Amygdala (tissue), 56 donors: ENCODE data around the gene ALAS1.

ENCODE experiments used
- DNase-seq, 56 donors: peaks; one replicate each; lab custom pipeline; 2025; lab: John Stamatoyannopoulos, UW

ALAS1 gene

DNA sequence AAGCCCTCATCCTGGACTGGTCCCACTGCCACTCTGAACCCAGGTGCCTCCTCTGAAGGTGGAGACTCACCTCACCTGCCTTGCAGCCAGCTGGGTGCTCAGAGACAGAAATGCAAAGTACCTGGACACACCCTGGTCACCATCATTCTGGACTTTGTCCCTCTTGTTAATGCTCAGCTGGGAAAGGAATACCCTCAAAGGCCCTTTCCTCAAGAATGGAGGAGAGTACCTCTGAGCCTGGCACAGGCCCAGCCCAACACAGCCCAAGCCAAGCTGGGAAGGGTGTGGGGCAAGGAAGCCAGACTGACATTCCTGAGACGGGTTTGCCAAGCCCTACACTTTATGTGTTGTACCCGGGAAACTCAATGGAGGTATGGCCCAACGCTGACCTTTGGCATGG lies 983 bp upstream of the ALAS1 start:
- no peak for DNase-seq

DNA sequence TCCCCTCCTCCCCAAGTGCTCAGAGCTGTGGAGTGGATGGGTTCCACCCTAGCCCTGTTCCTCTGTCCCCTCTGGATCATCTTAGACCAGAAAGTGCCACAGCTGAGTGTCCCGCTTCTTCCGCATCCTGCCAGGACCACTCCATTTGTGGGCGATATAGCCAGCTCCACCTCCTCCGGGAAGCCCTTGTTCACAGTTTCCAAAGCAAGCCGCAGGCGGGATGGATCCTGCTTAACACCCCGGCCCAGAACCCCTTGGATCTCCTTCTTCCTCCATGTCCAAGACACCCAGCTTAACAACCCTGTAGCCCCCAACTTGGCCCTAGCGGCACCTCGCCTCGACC lies 490 bp upstream of the ALAS1 start:
- DNase-seq = no peak

DNA sequence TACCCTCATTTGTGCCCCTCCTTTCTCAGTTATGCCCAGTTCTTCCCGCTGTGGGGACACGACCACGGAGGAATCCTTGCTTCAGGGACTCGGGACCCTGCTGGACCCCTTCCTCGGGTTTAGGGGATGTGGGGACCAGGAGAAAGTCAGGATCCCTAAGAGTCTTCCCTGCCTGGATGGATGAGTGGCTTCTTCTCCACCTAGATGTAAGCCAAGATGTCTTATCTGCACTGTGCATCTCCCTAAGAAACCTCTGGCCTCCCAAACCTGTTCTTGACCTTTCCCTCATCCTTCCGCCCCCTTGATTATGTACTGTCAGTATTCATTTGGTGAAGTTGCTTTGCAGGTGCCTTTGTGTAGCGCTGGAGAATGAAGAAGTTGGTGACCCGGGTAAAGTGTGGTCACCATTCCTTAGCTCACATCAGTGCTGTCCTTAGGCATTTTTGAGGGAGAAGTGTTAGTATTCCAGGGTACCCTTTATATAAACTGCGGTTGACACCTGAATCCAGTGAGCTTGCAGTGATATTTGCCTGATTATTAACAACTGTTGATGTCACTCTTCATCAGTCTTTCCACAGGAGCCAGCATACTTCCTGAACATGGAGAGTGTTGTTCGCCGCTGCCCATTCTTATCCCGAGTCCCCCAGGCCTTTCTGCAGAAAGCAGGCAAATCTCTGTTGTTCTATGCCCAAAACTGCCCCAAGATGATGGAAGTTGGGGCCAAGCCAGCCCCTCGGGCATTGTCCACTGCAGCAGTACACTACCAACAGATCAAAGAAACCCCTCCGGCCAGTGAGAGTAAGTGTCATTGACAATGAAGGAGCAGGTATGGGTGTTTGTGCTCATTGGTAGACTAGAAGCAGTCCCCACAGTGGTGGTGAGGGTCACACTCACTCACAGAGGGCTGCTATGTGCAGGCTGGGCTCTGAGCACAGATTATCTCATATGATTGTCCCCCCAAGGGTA lies 966 bp downstream of the ALAS1 start:
- DNase-seq = no peak

DNA sequence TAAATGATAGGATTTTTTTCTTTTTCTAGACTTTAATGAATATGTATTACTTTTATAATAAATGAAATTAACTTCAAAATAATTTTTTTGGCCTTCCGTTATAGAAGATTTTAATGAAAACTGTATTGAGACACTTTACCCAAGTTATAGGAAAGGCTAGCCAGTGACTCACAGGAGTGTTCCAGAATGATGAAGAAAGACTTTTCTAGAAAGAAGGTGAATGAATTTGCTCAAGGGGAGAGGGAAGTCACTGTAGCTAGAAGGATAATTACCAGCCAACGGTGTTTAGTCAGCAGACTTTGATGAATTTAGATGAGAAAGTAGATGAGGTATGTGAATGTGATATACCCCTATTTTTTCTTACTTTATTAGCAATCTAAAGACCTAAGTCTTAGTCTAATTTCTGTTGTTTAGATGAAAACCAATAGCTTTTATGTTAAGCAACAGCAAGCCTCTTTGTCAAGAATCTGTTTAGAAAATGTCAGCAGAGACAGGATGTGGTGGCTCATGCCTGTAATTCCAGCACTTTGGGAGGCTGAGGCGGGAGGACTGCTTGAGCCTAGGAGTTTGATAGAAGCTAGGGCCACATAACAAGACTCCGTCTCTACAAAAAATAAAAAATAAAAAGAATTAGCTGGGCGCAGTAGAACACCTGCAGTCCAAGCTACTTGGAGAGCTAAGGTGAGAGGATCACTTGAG lies 3.2 kb downstream of the ALAS1 start:
- no peak for DNase-seq

DNA sequence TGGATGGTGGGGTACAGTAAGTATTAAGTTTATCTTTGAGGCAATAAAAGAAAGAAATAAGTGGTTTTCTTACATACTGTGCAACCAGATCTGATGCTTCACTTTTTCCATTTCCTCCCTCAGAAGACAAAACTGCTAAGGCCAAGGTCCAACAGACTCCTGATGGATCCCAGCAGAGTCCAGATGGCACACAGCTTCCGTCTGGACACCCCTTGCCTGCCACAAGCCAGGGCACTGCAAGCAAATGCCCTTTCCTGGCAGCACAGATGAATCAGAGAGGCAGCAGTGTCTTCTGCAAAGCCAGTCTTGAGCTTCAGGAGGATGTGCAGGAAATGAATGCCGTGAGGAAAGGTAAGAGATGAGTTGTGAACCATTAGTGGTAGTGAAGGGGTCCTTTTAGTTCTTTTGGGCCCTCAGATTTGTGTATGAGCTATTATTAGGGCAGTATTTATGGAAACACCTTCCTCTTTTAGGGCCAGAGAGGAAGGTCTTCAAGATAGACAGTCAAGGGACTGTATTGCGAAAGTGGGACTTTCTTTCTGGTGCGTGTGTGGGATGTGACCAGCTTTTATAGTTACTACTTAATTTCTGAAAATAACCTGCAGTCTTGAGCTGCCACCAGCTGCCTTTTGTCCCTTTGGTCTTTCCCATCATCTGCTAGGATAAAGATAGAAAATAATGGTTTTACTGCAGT lies 4.6 kb downstream of the ALAS1 start:
- DNase-seq = no peak

DNA sequence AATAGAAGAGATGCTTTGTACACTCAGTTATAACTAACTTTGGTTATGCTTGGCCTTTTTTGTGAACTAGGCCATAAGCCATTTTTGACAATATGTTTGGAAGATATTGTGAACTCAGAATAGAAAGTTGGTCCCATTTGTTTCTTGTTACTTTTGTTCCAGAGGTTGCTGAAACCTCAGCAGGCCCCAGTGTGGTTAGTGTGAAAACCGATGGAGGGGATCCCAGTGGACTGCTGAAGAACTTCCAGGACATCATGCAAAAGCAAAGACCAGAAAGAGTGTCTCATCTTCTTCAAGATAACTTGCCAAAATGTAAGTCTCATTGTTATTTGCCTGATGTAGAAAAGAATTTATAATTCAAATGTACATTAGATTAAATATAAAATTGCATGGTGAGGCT lies 5.7 kb downstream of the ALAS1 start:
- no peak for DNase-seq

DNA sequence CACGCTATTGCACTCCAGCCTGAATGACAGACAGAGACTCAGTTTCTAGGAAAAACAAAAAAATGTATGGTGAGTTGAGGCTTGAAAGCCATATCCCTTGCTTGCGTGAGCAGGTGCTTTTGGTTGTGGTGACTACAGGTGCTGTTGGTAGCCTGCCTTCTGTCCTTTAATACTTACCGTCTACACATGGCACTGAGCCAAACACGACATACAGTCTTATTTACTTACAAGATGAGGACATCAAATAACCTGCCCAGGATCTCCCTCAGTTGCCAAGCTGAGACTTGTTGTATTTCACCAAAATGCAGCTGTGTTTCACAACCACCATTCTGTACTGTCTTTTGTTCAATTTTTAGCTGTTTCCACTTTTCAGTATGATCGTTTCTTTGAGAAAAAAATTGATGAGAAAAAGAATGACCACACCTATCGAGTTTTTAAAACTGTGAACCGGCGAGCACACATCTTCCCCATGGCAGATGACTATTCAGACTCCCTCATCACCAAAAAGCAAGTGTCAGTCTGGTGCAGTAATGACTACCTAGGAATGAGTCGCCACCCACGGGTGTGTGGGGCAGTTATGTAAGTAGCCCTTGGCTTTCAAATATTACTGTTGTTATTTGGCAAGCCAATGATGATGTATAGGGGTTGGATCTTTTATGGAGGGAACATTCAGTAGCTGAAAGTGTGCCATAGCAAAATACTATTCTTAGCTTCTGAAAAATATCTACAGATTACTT lies 6.5 kb downstream of the ALAS1 start:
- no peak for DNase-seq

DNA sequence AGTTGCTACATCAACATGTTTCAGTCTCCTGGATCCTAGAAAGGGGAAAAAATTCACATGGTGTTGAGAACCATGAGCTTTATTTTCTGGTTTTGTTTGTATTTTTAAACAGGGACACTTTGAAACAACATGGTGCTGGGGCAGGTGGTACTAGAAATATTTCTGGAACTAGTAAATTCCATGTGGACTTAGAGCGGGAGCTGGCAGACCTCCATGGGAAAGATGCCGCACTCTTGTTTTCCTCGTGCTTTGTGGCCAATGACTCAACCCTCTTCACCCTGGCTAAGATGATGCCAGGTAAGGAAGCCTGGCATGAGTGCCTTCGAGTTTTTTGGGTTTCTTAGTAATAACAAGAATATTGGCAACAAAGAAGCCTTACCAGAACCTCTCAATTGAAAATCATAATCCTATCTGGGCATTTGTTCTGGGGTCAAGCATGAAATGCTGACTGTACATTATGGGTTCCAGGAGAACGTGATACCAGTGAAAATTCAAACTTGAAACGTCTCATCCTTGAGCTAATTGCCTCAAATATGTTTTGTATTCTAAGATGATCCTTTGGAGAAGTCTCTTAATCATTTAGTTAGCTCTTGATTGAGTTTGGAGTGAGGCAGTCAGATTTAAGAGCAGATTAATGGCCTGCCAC lies 7.9 kb downstream of the ALAS1 start:
- DNase-seq = no peak

DNA sequence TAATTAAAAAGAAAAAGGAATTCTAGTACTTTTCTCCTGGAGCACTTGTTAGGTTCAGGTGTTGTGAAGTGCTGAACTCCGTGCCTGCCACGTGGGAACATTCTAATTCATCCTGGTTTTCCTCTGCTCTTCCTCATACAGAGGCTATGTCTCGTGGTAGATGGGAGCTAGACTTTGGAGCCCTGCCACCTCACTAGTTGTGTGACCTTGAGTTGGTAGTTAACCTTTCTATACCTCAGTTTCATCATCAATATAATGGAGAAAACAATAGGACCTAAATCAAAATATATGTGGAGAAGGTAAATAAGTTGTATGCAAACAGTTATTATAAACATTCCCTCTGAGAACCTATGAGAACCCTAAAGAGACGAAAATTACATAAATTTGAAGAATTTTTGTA lies 10.6 kb downstream of the ALAS1 start:
- DNase-seq = no peak

DNA sequence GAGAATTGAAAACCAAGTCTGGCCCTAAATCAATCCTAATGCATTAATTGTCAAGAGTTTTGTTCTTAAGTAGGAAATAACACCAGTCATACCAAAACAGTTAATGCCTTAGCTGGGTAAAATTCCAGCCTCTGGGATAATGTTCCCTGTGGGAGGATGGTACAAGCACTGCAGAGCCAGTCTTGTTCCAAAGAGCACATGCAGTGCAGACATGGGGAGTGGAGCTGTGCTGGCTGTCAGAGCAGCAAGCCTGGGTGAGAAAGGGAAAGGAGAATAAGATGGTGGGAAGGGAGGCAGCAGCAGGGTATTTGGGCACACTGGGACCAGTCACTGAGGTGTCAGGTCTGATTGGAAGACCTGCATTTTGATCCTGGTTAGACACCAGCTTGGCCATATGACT lies 12.1 kb downstream of the ALAS1 start:
- no peak for DNase-seq

DNA sequence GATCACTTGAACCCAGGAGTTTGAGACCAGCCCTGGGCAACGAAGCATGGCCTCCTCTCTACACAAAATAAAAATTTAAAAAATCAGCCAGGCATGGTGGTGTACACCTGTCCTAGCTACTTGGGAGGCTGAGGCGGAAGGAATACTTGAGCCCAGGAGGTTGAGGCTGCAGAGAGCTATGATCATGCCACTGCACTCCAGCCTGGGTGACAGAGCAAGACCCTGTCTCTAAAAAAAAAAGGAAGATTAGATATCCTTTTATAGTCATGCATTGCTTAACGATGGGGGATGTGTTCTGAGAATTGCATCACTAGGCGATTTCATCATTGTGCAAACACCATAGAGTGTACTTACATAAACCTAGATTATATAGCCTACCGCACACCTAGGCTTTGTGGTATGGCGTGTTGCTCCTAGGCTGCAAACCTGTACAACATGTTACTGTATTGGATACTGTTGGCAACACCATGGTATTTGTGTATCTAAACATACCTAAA lies 12.6 kb downstream of the ALAS1 start:
- DNase-seq = no peak

DNA sequence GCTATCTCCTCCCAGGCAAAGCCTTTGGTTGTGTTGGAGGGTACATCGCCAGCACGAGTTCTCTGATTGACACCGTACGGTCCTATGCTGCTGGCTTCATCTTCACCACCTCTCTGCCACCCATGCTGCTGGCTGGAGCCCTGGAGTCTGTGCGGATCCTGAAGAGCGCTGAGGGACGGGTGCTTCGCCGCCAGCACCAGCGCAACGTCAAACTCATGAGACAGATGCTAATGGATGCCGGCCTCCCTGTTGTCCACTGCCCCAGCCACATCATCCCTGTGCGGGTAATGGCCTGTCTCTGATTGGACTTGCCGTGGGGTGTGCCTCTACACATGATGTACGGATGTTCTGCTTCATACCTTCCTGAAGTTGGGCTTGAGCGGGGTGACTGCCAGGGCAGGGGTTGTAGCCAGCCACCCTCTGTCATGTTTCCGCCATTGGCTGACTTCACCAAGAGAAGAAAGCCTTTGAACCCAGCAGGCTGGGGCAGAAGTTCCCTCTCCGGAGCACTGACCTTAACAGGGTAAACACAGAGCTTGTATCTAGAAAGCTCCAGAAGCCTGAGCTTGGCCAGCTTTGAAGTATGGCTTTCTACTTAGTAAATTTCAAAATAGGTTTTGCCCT lies 13.4 kb downstream of the ALAS1 start:
- no peak for DNase-seq

DNA sequence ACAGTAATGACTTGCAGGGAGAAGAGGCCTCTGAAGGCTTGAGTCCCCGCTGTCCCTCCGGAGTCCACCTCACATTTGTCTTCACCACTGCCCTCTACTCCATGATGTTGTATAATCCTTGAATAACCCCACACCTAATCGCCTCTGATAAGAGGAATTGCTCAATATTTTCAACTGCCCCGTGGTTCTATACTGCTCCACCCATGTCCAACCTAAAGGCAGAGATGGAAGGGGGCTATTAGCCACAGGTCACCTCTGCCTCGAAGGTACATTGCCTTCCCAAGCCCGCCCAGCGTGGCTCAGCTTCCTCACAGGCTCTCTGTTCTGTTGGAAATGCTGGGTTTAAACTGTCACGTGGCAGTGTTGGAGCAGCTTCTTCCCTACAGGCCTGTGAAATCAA lies 15.0 kb downstream of the ALAS1 start:
- no peak for DNase-seq

DNA sequence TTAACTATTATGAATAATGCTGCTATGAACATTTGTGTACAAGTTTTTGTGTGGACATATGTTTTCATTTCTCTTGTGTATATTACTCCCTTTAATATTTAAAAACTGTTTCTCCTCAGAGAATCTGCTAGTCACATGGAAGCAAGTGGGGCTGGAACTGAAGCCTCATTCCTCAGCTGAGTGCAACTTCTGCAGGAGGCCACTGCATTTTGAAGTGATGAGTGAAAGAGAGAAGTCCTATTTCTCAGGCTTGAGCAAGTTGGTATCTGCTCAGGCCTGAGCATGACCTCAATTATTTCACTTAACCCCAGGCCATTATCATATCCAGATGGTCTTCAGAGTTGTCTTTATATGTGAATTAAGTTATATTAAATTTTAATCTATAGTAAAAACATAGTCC lies 15.9 kb downstream of the ALAS1 start:
- DNase-seq = no peak

DNA sequence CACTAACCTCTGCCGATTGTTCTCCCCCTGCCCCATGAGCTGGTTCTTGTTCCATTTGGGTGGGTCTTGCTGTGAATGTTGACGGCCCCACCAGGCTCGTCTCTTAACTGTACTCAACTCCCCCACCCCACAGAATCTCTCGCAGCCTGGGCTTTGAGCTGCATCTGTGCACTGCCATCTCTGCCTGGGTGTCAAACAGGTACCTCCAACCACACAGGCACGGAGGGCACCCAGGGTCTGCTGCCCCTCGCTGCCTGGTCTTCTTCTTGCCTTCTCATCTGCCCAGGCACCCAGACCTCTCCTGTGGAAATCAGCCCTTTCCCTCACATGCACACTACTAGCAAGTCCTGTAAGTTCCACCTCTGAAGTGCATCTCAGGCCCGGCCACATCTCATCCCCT lies 17.4 kb downstream of the ALAS1 start:
- DNase-seq = no peak

DNA sequence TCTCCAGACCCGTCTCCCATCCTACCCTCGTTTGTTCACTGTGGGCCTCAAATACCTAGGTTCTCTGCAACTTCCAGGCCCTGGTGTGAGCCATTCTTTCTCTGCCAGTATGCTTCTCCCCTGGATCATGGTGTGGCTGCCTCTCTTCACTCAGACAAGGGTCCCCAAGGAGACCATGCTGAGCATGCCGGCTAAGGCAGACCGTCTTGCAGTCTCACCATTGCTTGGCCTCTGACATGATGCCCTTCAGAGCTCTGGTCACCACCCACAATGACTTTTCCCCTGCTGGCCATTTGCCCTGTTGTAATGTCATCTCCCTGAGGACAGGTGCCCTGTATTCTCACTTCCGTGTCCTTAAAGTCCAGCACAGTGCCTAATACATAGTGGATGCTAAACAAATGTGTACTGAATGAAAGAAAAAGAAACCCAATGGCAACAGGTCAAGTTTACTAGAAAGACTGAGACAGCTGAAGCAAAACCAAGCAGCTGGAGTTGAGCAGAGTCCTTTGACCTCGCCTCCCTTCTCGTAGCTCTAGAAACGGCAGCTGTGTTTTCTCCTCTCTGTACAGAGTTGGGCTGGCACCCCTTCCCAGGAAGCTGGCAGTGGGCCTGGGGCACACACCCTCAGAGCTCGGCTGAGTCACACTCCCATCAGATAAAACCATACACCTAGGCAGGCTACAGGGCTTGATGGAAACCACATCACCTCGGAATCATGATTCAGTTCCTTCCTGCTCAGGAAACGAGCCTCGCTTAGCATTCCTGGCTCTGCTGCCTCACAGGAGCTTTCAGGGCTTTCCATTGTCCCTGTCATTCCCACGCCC lies 18.8 kb downstream of the ALAS1 start:
- DNase-seq = no peak

DNA sequence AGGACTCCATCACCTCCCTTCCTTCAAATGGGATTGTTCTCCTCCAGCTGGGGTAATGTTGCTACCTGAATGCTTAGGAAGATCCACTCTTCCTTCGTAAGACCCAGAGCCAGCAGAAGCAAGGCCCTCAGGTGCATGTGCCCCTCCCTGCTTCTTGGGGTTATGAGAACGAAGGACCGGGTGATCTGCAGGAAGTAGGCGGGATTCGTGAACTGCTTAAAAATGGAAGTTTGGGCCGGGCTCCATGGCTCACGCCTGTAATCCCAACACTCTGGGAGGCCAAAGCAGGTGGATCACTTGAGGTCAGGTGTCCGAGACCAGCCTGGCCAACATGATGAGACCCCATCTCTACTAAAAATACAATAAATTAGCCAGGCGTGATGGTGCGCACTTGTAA lies 19.4 kb downstream of the ALAS1 start:
- no peak for DNase-seq

DNA sequence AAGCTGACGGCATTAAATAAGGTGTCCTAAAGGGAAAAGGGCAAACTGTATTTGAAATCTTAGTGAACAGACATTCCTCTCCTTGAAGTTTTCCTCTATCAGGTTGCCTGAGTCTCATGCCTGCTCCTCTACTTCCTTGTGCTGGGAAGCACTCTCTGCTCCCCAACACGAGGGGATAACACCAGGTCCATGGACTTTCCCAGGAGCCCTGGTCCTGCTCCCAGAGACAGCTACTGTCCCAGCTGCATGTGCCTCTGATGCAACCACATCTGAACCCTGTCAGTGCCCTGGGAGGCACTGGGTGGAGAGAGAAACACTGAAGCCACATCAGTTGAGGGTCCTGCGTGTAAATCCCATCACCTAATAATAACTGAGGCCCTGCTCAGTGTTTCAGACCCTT lies 20.1 kb downstream of the ALAS1 start:
- DNase-seq = no peak

DNA sequence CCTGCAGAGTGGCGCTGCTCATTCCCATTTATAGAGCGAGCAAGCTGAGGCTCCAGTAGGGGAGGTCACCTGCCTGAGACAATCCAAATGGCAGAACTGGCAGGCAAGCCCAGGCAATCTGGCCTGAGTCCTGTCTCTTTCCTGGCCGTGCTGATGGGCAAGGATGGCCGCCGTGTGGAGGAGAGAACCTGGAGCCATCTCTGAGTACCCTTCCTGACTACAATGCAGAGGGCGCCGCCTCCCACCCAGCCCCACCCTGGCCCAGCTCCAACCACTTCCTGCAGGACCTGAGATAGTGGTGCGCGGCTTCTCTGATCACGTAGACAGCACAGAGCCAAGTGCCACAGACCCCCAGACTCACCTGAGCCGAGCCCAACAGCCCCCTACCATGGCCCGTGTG lies 20.5 kb downstream of the ALAS1 start:
- DNase-seq = no peak
